GM18520 (cell line): ENCODE results near the gene SMARCD1.
A peak's percentile ranks its signal among the peaks of the same experiment; 100 is the strongest.

Source experiments
- ATAC-seq: cut with Tn5 transposase; IDR thresholded peaks from one replicate; pipeline ENCODE4 v1.9.1; 2021; ENCODE audit not compliant: unreplicated experiment

SMARCD1 gene

DNA sequence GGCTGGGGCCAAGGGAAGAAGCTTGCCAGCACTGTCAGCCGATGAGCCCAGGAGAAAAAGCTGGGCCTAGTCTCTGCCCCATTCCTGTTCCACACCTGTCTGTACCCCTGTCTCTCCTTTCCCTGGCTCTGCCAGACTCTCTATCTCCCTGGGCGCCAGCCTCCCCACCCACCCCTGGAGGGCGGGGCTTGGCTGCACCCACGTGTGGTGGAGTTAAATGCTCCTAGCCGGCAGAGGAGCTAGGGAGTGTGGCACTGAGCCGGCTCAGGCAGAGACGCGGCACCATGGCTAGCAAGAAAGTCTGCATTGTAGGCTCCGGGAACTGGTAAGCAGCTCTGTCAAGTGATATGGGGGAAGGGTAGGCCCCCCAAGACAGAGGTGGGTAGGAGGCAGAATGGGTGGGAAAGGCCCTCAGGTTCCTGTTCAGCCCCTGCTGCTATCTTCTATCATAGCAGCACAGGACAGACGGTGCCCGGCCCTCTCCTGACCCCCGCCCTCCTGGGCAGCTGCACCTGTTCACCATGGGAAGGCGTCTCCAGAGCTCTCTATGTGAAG is 18.7 kb downstream of the SMARCD1 start, which contains the start of gene GPD1:
Gene GPD1, plus strand, starts transcription at position 242 of the 555 bp plus-strand sequence. Its CDS starts 43 bp downstream, at position 285.
- ATAC-seq: no peak

DNA sequence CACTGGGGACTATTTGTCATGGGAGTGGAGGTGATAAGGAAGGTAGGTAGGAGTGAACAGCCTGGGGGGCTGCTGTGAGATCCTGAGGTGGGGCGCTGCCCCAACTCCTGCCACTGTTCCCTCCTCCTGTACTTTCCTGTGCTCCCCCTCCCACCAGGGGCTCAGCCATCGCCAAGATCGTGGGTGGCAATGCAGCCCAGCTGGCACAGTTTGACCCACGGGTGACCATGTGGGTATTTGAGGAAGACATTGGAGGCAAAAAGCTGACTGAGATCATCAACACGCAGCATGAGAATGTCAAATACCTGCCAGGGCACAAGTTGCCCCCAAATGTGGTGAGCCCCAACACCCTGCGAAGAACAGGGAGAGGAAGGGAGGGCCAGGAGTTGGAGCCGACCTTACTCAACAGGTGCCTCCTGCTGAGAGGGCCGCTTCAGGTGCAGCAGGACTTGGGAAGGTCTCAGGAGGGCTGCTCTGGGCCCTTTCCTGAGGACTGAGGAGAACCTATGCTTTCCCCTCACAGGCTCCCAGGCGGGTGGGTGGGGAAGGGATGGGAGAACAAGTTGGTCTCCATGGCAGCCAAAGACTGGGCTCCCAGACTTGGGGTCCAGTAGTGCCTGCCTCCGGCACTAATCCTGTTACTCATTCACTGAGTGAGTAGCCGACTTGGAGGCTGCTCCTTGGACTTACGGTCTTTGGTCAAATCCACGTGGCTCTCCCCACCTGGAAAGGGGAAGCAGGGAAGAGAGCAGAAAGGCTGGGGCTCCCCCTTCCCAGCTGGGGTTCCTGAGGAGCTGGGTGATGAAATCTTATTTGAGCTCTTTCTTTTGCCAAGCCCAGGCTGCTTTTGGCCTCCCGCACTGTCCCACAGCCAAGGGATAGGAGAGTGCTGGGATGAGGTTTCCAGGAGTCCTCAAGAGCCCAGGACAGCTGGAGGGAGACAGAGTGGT is 19.6 kb downstream of the SMARCD1 start:
- ATAC-seq: no peak

DNA sequence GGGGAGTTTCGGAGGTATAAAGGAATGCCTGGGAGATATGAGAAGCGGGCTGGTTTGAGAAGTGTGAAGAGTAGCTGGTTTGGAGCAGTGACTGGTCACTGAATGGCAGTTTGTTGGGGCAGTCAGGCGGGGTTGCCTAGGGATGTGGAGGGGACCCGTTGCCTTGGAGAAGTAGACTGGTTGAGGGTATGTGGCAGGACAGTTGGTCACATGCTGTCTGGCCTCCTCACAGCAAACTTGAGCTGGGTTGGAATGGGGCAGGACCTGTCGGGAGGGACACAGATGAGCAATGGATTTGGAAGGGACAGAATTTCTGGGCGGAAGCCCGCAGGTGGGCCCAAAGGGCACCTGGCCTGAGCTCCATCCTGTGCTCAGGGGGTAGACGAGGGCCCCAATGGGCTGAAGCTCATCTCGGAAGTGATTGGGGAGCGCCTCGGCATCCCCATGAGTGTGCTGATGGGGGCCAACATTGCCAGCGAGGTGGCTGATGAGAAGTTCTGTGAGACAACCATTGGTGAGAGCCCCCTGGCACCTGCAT is 20.8 kb downstream of the SMARCD1 start:
- no peak for ATAC-seq

DNA sequence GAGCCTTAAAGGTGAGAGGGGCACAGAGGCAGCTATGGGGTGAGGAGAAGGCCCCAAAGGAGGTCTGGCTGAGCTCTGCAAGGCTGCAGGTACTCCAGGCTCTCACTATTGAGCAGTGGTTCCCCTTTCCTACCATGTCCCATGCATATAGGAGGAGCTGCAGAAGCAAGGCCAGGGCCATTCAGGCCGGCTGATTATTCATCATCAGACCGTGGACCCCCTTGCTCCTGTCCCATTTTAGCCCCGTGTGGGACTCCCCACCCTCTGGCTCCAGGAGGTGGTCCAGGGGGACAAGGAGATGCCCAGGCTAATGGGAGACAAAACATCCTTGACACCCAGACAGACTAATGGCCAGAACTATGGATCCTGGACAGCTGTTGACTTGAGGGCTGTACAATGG is 21.8 kb downstream of the SMARCD1 start:
- no peak for ATAC-seq

DNA sequence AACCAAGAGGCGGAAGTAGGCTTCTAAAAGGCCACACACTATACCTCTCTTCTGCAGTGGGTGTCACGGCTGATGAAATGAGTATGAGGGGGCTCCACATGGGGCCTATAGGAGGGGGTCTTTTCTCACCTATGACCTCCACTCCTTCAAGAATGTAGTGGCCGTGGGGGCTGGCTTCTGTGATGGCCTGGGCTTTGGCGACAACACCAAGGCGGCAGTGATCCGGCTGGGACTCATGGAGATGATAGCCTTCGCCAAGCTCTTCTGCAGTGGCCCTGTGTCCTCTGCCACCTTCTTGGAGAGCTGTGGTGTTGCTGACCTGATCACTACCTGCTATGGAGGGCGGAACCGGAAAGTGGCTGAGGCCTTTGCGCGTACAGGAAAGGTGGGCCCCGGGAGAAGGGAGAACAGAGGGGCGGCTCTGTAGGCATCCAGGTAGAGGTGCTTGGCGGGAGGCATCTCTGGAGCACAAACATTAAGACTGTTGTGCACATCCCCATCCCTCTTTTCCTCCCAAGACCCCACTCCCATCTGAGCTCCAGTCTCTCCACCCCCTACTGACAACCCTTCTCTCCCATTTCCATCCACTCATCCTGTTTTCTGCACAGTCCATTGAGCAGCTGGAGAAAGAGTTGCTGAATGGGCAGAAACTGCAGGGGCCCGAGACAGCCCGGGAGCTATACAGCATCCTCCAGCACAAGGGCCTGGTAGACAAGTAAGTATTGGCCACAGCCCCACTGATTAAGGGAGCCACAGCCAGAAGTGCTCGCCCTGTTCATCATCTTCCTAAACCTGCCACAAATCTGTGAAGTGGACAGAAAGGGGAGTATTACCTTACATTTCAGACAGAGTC is 22.5 kb downstream of the SMARCD1 start:
- no peak for ATAC-seq

DNA sequence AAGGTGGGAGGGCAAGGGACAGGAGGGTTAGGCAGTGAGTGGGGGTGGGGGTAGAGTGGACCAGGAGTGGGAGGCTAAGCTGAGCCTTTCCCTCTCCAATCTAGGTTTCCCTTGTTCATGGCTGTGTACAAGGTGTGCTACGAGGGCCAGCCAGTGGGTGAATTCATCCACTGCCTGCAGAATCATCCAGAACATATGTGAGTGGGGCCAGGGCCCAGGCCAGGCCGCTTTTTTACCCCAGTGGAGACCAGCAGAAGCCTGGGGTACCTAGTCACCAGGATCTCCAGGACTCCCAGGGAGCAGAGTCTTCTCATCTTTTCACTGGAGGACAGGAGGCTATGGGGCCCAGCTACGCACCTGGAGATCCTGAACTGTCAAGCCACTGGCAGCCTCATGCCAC is 24.2 kb downstream of the SMARCD1 start:
- ATAC-seq: no peak

DNA sequence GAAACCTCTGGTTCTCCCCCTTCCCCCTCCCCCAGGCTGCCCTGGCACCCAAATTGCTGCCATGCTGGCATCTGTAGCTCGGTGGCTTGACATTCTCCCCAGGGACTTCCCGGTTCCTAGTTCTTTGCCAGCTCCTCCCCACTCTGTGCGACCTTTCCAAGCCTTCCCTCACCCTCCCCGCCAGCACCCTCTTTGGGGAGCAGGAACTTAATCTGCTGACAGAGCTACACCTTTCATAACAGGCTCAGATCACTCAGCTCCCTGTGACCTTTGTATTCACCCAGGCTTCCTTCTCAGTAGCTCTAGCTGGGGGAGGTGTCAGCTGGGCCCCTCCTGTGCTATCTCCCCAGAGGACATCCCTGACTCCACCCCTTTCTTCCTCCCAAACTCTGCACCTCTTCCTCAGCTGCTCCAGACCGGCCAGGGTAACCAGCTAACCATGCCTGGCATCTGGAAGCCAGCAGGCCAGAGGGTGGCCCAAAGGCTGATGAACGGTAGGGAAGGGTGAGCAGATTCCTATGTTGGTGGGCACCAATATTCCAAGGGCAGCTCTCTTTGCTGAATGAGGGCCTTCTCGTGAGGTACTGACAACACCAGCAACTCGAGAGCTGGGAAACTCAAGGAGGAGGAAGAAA is 25.1 kb downstream of the SMARCD1 start:
- no peak for ATAC-seq

DNA sequence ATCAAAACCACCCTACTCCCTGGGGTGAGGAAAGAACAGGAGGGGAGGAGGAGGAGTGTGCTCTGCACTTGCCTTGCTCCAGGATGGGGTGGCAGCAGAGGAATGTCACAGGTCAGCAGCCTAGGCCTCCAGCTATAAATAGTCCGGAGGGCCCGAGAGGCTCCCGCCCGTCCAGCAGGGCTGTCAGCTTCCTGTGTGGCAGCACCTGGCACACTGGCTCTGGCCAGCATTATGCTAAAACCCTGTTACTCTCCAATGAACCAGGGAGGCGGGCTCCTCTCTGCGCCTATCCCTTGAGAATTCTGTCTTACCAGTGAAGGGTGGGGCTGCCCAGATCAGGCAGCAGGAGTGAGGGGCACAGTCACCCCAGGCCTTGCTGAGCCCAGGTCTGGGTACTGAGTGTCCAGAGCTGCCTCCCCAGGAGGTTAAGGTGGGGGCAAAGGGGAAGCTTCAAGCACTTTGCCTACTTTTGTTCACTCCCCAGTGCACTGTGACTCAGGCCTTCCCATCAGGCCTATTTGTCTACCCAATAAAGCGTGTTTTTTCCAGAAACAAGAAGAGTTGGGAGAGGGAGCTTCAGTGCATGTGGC is 25.7 kb downstream of the SMARCD1 start:
- ATAC-seq: no peak

DNA sequence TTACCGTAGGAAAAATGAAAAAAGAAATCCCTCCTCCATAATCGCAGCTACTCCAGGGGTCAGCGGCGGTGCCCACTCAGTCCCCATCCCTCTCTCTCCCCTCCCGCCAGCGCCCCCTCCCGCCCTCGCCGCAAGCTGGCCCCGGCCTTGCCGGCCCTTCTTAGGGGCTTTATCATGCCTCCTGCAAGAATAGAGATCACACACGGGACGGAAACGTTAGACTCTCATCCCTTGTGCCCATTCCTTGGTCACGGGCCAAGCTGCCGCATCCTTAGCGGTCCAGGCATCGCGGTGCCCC is 26.2 kb downstream of the SMARCD1 start:
- no peak for ATAC-seq

DNA sequence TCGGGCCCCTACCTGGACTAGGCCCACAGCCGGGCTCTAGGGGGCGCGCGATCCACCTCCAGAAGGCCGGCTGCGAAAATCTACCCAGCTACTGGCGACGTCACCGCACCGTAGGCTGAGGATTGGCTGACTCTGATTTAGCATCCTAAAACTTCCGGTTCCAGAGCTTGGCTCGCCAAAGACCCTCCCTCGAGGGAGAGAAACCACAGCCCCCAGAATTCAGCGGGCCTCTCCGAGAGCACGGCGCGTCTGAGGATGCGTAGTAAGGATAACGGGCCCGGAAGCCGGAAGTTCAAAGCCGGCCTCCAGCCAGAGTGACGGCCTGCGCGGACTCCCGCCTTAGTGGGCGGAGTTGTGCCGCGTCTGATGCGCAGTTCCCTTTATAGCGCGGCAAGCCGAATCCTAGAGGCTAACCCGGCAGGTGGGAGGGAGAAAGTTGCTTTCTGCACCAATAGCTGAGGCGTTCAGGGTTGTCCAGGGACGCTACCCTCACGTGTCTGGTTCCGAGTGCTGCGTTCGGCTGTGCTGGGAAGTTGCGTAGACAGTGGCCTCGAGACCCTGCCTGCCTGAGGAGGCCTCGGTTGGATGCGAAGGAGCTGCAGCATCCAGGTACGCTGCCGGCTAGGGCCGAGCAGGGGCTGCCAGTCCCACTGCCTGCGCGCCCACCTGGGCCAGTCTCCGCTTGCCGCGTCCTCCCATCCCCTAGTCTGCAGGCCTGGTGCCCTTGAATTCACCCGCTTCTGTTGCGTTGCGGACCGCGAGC is 26.7 kb downstream of the SMARCD1 start, which contains the start of gene COX14:
Gene COX14, plus strand, starts transcription at position 544 of the 763 bp plus-strand sequence. CDS start 7,808 bp downstream, outside the sequence.
- peak; percentile 81 for ATAC-seq

DNA sequence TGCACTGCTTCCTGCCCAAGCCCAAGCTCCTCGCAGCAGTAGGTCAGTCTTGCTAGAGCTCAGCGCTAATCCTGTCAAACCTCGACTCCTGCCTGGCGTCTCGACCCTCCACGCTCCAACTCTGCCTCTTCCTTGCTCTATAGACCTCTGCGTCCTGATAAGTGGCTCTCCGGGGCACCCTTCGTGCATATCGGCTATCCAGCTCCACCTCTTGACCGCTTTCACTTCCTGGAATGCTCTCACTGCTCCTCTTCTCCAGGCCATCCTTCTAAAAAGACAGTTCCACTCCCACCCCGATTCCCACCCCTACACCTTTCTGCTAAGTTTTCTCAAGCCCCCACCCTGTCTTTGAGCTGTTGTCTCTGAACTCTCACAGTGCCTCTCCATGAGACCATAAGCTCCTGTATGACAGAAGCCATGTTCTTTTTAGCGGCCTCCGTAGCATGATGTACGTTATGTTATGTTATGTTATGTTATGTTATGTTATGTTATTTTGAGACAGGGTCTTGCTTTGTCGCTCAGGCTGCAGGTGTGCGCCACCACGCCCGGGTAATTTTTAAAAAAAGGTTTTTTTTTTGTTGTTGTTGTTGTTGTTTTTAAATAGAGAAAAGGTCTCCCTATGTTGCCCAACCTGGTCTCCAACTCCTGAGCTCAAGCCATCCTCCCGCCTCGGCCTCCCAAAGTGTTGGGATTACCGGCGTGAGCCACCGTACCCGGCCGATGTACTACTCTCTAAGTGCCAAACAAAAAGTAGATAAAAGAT is 27.5 kb downstream of the SMARCD1 start:
- no peak for ATAC-seq

DNA sequence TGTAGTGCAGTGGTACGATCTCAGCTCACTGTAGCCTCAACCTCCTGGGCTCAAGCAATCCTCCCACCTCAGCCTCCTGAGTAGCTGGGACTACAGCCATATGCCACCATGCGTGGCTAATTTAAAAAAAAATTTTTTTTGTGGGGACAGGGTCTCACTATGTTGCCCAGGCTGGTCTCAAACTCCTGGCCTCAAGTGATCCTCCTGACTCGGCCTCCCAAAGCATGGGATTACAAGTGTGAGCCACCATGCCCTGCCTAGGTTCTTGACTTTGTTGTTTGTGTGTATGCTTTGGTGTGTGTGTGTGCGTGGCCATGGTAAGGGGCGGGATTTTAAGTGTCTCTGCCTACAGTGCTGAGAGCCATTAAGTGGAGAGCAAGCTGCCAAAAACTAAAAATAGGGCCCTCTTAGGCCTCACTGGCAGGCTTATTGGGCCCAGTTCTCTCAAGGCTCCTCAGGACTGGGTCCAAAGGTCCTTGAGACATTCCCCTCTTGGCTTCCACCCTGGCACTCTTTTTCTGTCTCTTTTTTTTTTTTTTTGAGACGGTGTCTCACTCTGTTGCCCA is 32.0 kb downstream of the SMARCD1 start:
- ATAC-seq: no peak

DNA sequence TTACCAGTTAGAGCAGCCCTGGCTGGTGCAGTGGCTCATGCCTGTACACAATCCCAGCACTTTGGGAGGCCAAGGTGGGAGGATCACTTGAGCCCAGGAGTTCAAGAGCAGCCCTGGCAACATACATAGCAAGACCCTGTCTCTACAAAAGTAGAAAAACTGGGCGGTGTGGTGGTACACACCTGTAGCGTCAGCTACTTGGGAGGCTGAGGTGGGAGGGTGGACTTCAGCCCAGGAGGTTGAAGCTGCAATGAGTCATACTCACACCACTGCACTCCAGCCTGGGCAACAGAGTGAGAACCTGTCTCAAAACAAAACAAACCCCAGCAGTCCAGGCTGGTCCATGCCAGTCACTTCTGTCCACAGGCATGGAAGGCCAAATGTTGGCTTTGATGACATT is 34.2 kb downstream of the SMARCD1 start:
- ATAC-seq: no peak

DNA sequence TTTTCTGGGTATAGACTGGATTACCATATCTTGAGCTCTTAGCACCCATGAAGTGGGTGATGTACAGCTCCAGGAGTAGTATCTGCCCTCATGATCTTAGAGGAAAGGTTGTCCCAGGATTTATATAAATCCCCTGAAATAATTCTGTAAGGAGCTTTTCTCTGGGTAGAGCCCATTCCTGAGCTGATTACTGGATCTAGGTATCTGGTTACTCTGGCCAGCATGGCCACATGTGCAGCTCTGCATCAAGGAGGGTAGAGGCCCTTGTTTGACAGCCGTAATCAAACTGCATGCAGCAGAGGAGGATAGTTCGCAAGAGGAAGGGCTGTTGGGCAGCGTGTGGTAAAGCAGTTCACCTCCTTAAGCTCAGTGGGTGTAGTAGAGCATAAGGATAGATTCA is 35.4 kb downstream of the SMARCD1 start:
- no peak for ATAC-seq

DNA sequence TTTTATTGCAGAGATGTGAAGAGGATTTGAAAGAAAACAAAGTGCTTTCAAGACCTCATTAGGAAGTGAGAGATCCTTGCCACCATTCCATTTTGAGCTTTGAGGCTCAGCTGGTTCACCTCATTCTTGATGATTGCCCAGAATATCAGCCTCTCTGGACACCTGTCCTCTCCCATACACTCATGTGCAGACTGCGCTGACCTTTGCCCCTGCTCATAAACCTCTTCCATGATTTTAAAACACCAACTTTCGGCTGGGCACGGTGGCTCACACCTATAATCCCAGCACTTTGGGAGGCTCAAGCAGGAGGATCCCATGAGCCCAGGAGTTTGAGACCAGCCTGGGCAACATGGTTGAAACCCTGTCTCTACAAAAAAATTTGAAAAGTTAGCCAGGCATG is 35.8 kb downstream of the SMARCD1 start:
- no peak for ATAC-seq

DNA sequence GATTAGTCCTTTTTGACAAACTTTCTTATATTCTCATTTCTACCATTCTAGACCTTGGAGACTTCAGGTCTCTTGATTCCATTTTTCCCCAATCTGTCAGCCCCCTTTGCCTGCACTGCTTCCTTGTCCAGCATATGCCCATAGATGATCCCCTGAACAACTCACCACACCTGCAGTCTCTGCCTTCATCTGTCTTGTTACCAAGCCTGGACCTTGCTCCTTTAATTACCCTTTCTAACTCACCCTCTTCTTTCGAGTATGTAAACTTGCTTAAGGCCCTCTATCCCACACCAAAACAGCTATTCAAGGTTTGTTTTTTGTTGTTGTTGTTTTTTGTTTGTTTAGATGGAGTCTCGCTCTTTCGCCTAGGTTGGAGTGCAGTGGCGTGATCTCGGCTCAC is 36.5 kb downstream of the SMARCD1 start:
- no peak for ATAC-seq

DNA sequence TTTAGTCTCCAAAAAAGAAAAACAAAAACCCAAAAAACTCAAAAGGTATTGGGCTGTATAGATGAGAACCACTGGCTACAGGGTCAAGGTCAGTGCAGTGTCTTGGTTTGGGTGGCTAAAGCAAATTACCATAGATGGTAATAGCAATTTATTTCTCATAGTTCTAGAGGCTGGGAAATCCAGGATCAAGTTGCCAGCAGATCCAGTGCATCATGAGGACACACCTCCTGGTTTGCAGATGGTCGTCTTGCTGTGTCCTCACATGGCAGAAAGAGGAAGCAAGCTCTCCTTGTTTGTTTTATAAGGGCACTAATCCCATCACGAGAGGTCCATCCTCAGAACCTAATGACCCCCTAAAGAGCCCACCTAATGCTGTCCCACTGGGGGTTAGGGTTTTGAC is 38.1 kb downstream of the SMARCD1 start:
- ATAC-seq: no peak

DNA sequence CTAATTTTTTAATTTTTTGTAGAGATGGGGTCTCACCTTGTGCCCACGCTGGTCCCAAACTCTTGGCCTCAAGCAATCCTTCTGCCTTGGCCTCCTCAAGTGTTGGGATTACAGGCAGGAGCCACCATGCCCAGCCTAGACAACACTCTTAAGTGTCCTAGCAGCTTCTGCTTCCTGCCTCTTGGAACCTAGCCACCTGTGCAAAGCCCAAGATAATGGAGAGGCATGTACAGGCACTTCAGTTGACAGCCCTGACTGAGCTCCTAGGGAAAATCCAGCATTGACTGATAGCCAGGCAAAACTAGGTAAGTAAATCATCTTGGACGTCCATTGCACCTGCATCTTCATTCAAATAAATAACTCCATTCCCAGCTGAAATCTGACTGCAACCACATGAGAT is 42.4 kb downstream of the SMARCD1 start:
- ATAC-seq: no peak

DNA sequence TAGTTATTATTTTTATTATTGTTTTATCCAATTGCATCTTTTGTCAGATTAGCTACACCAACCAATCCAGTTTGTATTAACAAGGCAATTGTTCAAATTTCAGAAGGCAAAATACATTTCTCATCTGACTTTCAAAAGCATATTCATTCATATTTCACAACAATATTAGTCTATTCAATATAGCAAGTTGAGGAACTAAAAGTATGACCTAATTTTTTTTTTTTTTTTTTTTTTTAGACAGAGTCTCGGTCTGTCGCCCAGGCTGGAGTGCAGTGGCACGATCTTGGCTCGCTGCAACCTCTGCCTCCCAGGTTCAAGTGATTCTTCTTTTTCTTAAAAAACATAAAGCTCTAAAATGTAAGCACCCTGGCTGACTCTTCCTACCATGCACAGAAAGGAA is 44.1 kb downstream of the SMARCD1 start:
- ATAC-seq: no peak
